Dermis microvascular lymphatic vessel endothelial cell (primary cell): Measurements from ENCODE around the gene ZNF213. TPM values are rescaled to one million over a fixed set of nuclear protein-coding genes. Genes with fewer than 3 reads are reported as not detected.

Experiments used
- DNase-seq, 2 donors: peaks; one replicate each; pipeline versions ENCODE4 v3.0.0 to v3.0.0-alpha.2; 2010; ENCODE audit warnings: low read depth in 2 of 2
- total RNA-seq: library from RNA; depleted of rRNA; stranded (reverse); fragments of >200 nt; gene quantifications from 2 replicates; pipeline ENCODE4 v1.2.1, GENCODE V29; 2014

Gene ZNF213
- total RNA-seq, 1 donor from 2014 or later, result 2.8 TPM

DNA sequence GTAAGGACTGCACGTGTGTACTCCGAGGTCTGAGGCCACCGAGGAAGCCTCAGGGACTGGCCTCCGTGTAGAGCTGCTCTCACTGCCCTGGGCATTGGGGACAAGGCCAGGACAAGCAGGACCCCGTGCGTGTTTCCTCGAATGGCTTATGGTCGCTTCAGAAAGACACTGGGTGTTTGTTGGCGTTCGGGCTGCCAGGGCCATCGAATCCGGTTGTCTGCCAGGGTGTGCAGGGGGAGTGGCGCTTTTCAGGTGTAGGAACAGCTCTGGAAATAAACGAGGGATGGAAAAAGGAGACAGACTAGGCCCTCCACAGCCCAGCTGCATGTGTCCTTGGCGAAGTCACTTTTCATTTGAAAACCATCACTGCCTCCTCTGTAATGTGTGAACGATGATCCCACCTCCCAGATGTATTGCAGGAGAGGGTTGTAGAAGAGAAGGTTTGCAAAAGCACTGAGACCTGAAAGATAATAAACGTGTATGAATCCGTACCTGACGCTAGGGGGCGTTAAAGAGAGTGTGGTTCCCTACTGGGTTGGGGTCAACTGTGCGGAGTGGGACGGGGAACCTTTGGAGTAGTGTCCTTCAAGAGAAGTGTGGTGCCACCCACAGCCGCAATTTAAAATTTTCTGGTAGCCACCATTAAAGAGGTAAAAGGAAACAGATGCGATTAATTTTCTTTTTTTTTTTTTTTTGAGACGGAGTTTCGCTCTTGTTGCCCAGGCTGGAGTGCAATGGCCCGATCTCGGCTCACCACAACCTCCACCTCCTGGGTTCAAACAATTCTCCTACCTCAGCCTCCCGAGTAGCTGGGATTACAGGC lies 33.6 kb upstream of the ZNF213 start:
- peak in 1 of 2 donors; percentile 56 for DNase-seq

DNA sequence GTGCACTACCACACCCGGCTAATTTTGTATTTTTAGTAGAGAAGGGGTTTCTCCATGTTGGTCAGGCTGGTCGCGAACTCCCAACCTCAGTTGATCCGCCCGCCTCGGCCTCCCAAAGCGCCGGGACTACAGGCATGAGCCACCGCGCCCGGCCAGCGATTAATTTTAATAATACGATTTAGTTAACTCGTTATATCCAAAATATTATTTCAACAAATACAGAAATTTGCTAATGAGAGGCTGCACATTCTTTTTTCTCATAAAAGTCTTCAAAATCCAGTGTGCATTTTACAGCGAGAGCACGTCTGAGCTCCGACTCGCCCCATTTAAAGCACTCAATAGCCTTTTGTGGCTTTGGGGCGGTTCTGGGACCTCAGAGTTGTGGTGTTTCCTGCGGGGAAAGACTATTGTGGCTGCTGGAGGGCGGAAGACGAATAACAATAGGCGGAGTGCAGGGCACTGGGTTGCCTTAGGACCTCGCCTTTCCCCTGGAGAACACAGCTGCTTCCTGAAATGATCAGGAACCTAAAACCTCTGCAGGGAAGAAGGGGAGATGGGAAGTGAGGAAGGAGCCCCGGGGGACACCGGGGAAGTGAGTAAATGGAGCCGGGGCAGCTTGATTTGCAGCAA lies 32.9 kb upstream of the ZNF213 start:
- peak; percentile 36 to 82 for DNase-seq

DNA sequence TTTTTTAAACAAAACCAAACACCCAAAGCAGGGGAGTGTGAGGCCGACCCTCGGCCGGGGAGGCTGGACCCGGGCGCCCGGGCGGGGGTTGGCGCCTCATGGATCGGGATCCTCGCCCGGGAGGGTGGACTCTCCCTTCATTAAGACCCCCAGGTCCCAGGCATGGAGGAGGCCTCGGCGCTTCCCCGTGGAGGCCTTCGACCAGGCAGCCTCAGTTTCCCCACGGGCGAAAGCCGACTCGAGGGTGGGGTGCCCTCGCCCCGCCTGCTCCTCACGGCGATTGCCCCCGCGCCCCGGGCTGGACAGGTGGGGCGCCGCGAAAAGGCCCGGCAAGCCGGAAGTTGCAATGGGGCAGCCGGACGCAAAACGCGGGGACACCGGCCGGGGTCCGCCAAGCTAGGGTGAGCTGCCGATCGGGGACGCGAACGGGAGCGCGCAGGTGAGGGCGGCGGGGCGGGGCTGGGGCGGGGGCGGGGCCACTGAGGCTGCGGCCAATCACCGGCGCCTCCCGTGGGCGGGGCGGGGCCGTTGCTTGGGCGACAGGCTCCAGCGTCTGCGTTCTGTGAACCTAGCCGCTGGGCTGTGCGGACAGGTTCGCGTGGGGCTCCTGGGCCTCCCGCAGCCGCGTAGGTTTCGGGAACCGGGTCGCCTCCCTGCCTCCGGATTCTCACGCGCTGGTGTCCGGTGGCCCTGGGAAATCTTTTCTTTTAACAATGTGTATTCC lies 28.5 kb upstream of the ZNF213 start:
- DNase-seq, result peak; percentile 80 to 93

DNA sequence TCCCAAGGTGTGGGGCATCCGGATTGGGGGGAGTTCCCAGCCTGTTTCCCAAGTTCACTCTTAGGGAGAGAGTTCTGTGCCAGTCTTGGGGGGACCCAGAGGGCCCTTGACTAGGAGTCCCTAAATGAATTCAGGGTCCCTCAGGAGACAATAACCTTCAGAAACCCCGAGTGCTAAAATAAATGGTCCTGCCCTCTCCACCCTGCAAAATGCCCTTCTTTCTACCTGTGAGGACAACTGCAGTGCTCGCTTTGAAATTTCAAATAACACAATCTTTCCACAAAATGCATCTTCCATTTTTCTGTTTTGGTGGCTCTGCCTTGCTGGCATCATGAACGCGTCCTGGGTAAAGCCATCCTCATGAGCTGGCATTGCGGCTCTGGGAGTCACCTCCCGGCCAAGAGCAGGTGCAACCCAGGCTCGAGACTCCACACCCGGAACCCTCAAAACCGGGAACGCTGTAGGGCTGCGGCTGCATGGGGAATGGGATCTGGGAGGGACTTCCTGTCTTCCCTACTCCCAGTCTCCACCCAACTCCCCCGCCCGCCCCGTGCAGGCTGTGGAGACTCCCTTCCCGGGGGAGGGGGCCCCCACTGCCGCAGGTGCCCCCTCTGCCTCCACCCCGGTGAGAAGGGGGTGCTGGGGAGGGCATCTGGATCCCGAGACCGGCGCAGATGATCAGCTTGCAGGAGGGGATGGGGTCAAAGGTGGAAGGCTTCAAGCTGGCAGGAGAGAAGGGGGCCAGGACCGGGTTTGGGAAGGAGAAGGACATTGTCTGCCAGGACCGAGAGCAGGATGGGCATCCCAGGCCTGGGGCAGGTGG lies 22.6 kb upstream of the ZNF213 start, which contains the start of gene ZNF205:
Gene ZNF205, plus strand, starts transcription at position 529 of the 823 bp plus-strand sequence. CDS start 845 bp downstream, outside the sequence.
- peak; percentile 60 to 73 for DNase-seq

DNA sequence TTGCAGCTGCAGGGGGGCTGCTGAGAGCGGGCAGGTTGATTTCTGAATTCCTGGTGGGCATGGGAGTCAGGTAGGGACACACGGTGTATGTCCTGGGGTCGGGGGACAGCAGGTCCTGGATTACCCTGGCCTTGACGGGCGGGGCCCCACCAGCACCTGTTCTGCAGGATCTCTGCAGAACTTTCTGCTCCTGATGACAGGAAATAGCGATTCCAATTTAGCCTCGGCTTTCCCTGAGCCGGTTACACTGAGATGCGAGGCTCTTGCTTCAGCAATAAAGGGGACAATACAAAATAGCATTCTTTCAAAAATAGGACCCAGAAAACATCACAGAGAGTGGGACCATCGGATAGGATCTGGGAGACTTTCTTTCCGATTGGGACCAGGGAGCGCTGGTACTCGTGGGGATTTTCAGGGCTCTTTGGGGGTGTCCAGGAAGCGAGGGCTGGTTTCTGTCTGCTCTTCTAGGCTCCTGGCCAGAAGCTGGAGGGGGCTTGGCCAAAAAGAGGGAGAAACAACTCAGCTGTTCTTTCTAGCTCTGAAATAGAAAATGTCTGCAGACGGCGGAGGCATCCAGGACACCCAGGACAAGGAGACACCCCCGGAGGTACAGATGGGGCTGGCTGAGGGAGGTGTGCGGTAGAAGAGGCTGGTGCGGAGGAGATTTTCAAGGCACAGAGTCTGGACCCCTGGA lies 21.8 kb upstream of the ZNF213 start:
- DNase-seq, result no peak

DNA sequence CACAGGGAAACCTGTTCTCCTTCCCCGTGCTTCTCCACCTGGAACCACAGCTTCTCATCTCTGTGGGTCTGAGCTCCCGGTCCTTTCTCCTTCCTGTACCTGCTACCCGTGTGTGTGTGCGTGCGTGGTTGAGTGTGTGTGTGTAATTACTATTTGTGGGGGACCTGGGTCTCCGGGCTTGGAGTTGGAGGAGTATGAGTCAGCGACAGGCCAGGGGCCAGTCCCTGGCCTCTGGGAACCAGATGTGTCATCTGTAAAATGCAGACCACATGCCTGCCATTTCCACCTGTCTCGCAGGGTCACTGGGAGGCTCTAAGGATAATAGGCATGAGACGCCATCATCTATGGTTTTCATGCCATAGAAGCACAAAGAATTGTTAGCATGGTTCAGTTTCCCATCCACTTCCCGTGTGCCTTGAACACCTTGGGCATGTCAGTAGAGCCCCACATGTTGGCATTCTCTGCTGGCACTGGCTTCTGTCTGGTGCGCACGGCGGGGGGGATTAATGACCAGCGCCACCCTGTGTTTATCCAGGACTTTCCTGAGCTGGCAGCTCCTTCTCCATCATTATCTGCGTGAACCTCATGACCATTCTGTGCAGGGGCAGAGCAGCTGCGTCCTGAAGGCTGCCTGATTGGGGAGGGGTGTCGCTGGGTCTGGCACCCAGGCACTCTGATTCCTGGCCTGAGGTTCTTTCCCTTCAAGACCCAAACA lies 20.9 kb upstream of the ZNF213 start:
- peak; percentile 33 to 36 for DNase-seq

DNA sequence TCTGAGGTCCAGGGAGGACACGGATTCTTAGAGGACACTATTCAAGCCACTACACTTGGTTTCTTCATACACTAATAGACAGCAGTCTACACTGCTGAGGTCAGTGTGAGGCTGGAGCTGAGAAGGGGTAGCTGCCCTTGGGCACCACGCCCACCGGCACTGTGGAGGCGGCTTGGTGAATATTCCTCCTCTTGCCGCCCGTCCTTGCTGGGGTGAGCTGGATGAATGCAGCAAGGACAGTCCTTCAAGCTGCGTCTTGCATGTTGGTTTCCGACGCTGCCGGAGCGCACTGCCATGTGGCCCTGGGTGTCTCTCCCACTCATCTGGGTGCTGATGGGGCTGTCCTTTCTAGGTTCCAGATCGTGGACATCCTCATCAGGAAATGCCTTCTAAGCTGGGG lies 19.8 kb upstream of the ZNF213 start:
- no peak for DNase-seq

DNA sequence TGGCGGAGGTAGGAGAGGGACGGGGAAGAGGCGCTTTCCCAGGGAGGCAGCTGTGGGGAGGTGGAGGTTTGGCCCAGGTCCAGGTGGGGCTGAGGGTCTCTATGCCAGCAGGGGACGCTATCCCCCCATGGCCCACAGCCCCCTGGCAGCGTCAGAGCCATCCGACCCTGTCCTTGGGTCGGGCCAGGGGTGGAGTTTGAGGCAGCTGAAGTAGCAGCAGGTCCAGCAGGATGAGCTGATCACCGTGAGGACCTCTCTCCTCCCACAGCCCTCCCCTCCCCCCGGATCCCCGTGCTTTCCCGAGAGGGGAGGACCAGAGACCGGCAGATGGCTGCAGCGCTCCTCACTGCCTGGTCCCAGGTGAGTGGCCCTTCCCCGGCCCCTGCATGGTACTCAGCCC lies 19.3 kb upstream of the ZNF213 start:
- DNase-seq, result no peak

DNA sequence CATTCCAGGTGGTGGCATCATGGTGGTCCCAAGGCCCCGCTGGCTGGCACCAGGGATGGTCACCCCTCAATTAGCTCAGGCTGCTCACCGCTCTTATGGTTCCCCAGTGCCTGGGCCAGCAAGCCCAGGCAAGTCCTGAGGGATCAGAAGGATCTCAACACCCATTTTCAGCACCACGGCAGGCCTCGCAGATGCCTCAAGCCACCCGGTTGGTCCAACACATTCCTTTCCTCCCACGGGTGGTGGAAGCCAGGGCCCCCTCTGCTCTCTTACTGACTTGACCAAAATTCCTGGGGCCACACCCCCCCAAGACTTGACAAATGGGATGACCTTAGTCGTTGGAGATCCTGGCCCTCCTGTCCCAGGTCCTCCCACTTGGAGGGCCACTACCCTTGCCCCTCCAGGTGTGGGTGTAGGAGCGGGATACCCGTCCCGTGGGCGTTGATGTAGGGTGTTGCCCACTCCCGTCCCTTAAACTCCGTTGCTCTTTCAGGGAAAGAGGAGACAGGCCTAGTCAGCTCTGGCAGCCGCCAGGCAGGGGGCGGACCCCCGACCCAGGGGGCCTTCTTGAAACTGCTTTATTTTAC lies 16.5 kb upstream of the ZNF213 start:
- DNase-seq, result no peak

DNA sequence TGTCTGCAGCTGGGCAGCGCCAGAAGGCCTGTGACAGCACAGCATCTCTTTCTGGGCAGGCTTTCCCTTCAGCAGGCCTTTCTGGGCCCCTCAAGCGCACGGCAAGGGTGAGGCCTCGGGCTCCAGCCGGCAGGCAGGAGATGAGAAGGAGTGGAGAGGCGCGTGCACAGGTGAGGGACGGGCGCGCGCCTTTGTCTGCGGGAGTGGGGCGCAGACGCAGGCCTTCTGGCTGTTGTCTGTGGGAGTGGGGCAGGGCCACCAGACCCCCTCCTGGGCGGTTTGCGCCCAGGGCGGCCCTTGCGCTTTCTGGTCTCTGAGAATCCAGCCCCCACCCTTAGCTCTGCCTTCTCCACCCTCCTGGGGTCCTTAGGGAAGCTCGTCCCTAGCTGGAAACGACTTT lies 16.0 kb upstream of the ZNF213 start:
- no peak for DNase-seq

DNA sequence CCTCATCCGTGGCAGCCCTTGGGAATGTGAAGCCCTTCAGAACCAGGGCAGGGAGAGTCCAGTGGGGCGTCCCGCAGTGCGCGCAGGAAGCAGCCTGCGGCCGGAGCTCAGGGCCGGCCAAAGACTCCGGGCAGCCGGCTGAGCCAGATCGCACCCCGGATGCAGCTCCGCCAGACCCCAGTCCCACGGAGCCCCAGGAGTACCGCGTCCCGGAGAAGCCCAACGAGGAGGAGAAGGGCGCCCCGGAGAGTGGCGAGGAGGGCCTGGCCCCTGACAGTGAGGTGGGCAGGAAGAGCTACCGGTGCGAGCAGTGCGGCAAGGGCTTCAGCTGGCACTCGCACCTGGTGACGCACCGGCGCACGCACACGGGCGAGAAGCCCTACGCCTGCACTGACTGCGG lies 15.5 kb upstream of the ZNF213 start:
- no peak for DNase-seq

DNA sequence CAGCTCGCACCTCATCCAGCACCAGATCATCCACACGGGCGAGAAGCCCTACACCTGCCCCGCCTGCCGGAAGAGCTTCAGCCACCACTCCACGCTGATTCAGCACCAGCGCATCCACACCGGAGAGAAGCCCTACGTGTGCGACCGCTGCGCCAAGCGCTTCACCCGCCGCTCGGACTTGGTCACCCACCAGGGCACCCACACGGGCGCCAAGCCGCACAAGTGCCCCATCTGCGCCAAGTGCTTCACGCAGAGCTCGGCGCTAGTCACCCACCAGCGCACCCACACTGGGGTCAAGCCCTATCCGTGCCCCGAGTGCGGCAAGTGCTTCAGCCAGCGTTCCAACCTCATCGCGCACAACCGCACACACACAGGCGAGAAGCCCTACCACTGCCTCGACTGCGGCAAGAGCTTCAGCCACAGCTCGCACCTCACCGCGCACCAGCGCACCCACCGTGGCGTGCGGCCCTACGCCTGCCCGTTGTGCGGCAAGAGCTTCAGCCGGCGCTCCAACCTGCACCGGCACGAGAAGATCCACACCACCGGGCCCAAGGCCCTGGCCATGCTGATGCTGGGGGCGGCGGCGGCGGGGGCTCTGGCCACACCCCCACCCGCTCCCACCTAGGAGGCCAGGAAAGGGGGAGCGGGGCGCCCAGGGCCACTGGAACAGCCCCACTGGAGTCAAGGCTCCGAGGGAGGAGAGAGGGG lies 15.0 kb upstream of the ZNF213 start:
- DNase-seq, result no peak

DNA sequence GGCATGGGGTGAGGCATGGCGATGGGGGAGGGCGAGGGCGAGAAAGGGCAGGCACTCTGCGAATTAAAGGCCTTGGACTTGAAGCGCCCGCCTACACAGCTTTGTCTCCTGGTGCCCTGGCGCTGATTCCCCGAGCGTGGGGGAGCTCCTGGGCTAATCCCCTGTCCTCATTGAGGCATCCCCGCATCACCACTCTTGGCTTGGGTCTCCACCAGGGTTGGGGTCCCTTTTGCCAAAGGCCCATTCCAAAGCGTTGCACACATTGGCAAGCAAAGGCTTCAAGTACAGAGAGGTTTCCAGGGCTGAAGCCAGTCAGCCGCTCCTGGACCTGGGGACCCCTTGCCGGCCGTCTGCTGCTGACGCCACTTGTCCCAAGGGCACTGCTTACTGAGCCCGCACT lies 14.4 kb upstream of the ZNF213 start:
- no peak for DNase-seq

DNA sequence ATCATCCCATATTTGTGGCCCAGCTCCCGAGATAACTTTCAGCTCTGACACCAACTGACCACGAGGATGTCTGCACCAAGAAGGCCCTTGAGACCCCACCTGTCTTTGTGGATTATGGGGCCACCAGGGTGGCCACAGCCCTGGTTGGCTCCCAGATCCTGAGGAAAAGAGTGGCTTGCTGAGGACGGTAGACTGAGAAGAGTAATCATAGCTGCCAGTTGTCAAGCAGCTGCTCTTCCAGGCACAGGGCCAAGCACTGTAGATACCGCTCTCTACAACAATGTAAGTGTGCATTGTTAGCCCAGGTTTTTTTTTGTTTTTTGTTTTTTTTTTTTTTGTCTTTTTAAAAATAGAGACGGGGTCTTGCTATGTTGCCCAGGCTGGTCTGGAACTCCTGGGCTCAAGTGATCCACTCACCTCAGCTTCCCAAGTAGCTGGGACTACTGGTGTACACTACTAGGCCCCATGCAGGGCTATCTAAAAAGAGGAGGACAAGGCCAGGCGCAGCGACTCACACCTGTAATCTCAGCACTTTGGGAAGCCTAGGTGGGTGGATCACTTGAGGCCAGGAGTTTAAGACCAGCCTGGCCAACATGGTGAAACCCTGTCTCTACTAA lies 12.9 kb upstream of the ZNF213 start:
- no peak for DNase-seq

DNA sequence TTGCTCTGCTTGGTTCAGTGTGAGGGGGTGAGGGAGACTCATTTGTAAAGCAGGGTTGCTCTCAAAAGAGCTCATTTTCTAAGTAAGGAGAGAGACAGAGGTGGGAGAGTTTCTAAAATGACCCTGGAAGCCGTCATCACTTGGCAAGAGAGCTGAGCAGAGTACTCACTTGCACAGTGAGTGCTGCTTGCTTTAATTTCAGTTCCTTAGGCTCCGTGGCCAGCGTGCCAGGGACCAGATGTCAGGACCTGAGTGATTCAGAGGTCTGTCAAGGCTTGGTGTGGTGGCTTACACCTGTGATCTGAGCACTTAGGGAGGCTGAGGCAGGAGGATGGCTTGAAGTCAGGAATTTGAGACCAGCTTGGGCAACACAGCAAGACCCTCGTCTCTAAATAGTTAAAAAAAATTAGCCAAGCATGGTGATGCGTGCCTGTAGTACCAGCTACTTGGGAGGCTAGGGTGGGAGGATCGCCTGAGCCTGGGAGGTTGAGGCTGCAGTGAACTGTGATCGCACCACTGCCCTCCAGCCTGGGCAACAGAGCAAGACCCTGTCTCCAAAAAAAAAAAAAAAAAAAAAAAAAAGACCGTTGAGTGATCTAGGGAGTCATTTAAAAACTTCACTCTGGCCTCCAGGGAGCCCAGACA lies 11.8 kb upstream of the ZNF213 start:
- DNase-seq, result no peak

DNA sequence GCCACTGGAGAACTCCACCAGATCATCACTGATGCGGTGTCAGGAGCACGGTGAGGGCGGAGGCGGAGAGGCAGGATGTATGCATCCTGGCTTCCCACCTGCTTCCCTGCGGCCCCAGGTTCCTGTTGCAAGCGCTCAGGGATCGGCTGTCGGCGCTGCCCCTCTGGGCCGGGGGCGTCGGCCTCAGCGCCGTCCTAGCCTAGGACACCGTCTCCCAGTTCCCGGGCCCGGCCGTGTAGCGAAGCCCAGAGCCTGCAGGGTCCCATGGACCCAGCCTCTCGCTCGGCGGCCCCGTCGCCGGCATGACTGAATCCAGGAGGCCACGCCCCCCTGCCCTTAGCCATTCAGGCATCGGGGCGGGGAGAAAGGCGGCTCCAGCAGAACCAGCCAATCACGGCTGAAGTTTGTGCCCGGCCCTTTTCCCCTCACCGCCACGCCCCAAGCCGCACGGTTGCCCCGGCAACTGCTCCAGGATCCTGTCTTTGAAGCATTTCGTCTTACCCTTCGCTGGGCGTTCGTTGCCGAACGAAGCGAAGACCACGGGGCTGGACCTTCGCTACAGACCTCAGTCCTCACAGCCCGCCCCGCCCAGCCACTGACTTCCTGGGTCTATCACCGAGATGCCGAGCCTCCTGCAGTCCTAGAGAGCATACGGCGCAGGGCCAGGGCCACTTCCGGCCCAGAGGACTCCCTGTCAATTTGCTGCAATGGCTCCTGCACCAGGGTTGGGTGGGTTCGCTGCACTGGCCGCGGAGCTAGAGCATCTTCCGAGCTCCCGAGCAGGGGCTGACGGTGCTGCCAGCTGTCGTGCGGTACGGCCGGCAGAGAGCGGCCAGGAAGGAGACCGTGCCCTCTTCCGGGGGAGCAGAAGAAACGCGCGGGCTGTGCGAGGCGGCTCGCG lies 10.6 kb upstream of the ZNF213 start:
- peak; percentile 75 to 94 for DNase-seq

DNA sequence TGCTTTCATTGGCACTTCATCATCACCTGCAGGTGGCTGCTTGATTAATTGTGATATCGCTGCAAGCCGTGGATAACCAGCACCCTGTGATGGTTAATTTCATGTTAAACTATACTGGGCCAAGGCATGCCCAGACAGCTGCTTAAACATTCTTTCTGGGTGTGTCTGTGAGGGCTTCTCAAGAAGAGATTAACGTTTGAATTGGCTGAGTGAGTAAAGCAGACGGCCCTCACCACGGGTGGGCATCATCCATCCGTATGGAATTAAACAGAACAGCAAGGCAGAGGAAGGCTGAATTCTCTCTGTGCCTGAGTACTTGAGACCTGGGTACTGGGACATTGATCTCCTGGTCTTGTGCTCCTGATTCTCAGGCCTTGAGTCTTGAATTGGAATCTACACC lies 7.1 kb upstream of the ZNF213 start:
- no peak for DNase-seq
